BE2C (cell line): ENCODE results near the gene PKN3.
A peak's percentile ranks its signal among the peaks of the same experiment; 100 is the strongest.

ENCODE experiments used
- DNase-seq: peaks from one replicate; pipeline ENCODE4 v3.0.0-alpha.2; 2020
- H3K27me3 ChIP-seq: fragments of 250-450 bp; sonication (Bioruptor Pico); 2 replicates; pipeline ENCODE4 v1.5.1; 2020; ENCODE audit warnings: mild to moderate bottlenecking
- H3K36me3 ChIP-seq: fragments of 250-450 bp; sonication (Bioruptor Pico); 2 replicates; pipeline ENCODE4 v1.5.1; 2020; ENCODE audit warnings: mild to moderate bottlenecking
- H3K4me1 ChIP-seq: fragments of 250-450 bp; sonication (Bioruptor Pico); 2 replicates; pipeline ENCODE4 v1.5.1; 2020
- H3K4me3 ChIP-seq: 2 replicates; pipeline ENCODE4 v1.5.1; 2011; ENCODE audit warnings: low read depth, low read length
- H3K9me3 ChIP-seq: fragments of 250-450 bp; sonication (Bioruptor Pico); 2 replicates; pipeline ENCODE4 v1.5.1; 2020
- CTCF ChIP-seq: IDR thresholded peaks from 2 replicates; pipeline ENCODE4 v1.5.1; 2012; ENCODE audit warnings: mild to moderate bottlenecking, low read depth, low read length

The PKN3 gene

DNA sequence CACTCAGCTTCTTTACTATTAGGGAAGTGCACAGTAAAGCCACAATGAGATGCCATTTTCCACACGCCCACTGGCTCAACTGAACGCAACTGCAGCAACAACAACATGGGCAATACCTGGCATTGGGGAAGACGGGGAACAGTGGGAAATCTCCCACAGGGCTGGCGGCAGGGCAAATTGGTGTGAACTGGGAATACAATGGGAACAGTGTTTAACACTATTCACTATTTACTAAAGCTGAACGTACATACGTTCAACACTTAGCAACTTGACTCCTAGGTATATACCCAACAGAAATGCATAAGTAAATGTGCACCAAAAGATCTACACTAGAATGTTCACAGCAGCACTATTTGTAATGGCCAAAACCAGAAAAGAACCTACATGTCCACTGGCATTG, 55.3 kb downstream of the PKN3 start:
- DNase-seq: no peak
- H3K4me3 ChIP-seq: no peak overlapping the region
- TF ChIP-seq CTCF: no peak
- peaks cover 1% of the 10 kb centered on the region for H3K36me3 ChIP-seq
- no peaks in the 10 kb centered on the region for H3K9me3 ChIP-seq
- H3K4me1 ChIP-seq: no peaks in the 10 kb centered on the region
- H3K27me3 ChIP-seq: no peaks in the 10 kb centered on the region

DNA sequence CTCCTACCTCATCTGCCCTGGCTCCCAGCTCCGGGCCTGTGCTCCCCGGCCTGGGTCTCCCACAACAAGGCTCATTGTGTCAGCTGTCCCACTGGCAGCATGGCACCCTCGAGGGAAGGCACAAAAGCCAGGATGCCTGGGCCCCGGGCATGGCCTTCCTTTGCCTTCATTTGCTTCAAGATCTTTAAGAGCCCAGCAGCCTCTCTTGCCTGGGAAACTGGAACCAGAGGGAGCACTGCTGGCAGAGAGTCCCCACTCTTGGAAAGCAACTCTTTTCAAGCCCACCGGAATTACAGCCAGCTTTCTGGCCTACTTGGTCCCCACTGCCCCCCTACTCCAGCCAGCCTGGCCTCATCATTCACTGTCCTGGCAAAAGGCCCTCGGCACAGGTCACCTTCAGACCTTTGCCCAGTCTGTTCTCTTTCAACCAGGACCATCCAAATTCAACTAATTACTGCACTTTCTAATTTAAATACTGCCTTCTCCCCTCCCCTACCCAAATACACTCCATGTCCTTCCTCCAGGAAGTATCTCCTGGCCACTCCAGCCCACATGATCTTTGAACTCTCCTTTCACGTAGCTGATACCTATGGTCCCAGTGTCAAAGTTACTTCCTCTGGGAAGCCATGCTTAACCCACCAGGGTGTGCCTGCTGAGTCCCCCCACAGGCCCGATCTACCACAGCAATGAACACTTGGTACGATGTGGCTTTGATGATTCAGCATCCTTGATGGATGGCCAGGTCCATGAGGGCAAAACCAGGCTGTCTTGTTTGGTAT, 60.6 kb downstream of the PKN3 start:
- no peak overlapping the region for H3K4me3 ChIP-seq
- no peak for TF ChIP-seq CTCF
- no peaks in the 10 kb centered on the region for H3K36me3 ChIP-seq

DNA sequence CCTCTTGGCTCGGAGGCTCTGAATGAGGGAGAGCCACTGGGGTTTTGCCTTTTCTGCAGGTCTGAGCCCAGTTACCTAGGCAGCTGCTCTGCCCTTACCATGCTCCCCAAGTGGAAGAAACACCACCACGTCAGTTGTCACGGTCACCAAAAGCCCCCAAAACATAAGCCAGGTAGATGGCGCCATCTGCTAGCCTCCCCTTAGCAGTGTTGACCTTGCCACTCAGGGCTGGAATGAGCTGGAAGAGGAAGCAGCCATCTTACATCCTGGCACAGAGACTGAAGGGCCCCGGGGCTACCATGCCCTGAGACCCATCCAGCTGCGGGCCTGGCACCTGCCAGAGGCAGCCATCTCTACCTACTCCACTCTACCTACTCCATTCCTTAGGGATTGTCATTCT, 62.1 kb downstream of the PKN3 start:
- TF ChIP-seq CTCF: 0 out of 2 replicates have a peak, but pooled peaks have one; percentile 9
- Histone ChIP-seq H3K4me1 (no peaks in the 10 kb centered on the region), H3K36me3 (no peaks in the 10 kb centered on the region), H3K4me3 (no peak overlapping the region), H3K9me3 (no peaks in the 10 kb centered on the region), H3K27me3 (no peaks in the 10 kb centered on the region)
- DNase-seq: no peak

More for the DNA sequence above, 60.6 kb downstream of the PKN3 start:
- Histone ChIP-seq H3K4me1 (no peaks in the 10 kb centered on the region), H3K9me3 (no peaks in the 10 kb centered on the region), H3K27me3 (no peaks in the 10 kb centered on the region)
- no peak for DNase-seq

GRCh38 chr9:128765499-128765898, 63.2 kb downstream of the PKN3 start:
- Histone ChIP-seq H3K4me3 (no peak overlapping the region), H3K9me3 (no peaks in the 10 kb centered on the region), H3K4me1 (no peaks in the 10 kb centered on the region), H3K36me3 (no peaks in the 10 kb centered on the region), H3K27me3 (no peaks in the 10 kb centered on the region)
- DNase-seq: no peak
- TF ChIP-seq CTCF: no peak

DNA sequence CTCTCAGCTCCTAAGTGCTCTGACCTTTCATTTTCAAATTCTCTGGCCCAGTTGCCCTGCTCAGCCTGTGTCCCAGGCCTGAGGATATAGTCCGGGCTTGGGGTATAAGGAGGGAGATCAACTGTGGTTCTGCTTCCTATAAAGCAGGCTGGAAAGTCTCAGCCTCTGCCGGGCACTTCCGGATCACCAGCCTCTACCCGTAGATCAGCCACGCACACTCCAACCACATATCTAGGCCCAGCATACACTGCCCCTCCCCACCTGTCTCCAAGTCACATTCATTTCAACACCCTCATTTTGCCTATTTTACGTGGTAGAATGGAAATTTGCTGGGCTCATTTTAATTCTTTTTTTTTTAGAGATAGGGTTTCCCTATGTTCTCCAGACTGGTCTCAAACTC, 66.3 kb downstream of the PKN3 start:
- no peaks in the 10 kb centered on the region for H3K4me1 ChIP-seq
- DNase-seq: no peak
- H3K9me3 ChIP-seq: no peaks in the 10 kb centered on the region
- H3K27me3 ChIP-seq: no peaks in the 10 kb centered on the region
- no peak for TF ChIP-seq CTCF
- no peaks in the 10 kb centered on the region for H3K36me3 ChIP-seq
- H3K4me3 ChIP-seq: no peak overlapping the region
